ENCODE data around the gene HMCES. TPM values are rescaled to one million over a fixed set of nuclear protein-coding genes. Genes with fewer than 3 reads are reported as not detected.

Gene HMCES
- total and polyA plus RNA-seq, 2 of the 13 experiments (the other 11 are each of a cell fraction or from before 2014, with no cell fraction given), result 16.1 to 37.5 TPM

DNA sequence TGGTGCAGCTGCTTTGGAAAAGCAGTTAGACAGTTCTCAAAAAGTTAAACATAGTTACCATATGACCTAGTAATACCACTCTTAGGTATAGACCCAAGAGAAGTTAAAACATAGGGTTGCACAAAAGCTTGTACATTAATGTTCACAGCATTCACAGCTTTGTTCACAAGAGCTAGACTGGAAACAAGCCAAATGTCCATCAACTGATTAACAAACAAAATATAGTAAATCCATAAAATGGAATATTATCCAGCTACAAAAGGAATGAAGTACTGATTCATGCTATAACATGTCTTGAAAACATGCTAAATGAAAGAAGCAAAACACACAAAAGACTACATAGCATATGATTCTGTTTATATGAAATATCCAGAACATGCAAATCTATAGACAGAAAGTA, 32.0 kb upstream of the HMCES start:
- Histone ChIP-seq H3K9ac (ENCODE audit: insufficient read depth, low read depth, low read length) (no peak overlapping the region), H3K9me3 (ENCODE audit: low read length) (no peaks in the 10 kb centered on the region), H3K79me2 (ENCODE audit: insufficient read depth, low read length) (peaks cover 31% of the 10 kb centered on the region), H3K4me2 (ENCODE audit: low read depth, low read length) (no peak overlapping the region; the same call in 1 of the 2 replicates), H4K20me1 (ENCODE audit: insufficient read depth, low read length) (no peaks in the 10 kb centered on the region), H3K4me3 (replicated peaks in 1 of 3; ENCODE audit: insufficient read depth in 1 of 3, low read depth in 2 of 3, low read length in 3 of 3) (no peak overlapping the region), H3K27me3 (ENCODE audit: control insufficient read depth in 1 of 2, insufficient read depth in 2 of 2, low read length in 2 of 2) (no peaks in the 10 kb centered on the region; a peak in 1 of 5 replicates), H3K36me3 (replicated peaks in 1 of 2; ENCODE audit: control insufficient read depth in 1 of 2, insufficient read depth in 2 of 2, low read length in 2 of 2) (no peaks in the 10 kb centered on the region; a peak in 2 of 5 replicates), H2AFZ (ENCODE audit: low read length) (no peak overlapping the region), H3K4me1 (ENCODE audit: insufficient read depth, low read length) (peaks cover 41% of the 10 kb centered on the region), H3K27ac (ENCODE audit: extremely low read length, insufficient read depth, low read length) (no peak overlapping the region)
- intact Hi-C loops (cut with micrococcal nuclease; ENCODE audit: unreplicated experiment), result loop anchor here (5.0 kb wide), 1 partner anchor 124 kb away; the partner anchor contains the start of gene RAB43
- no peak for ATAC-seq
- DNase-seq (ENCODE audit: low spot score), result no peak
- CTCF ChIA-PET (ENCODE audit: low intra/inter-chr PET ratio, low total read pairs), result interaction anchor here (1.9 to 2.4 kb wide), 3 partner anchors 17 to 276 kb away, joined by 14 to 20 read pairs (median 20); no protein-coding TSS in a partner anchor
- in situ Hi-C loops (cut with HindIII; ENCODE audit: extremely low pct_ligation_motif_present, low pct_unique_long_range_greater_than_20kb), result loop anchor here (10.0 kb wide), 1 partner anchor 62 kb away; the partner anchor contains the start of gene CNBP
- POLR2A ChIA-PET, result interaction anchor here (1.9 to 2.2 kb wide), 2 partner anchors 22 to 85 kb away, joined by 5 to 12 read pairs; no protein-coding TSS in a partner anchor
- no TSS peak for BruUV-seq (replicated peaks)
- FAIRE-seq, result no peak
- TF ChIP-seq ZNF331 (CRISPR knock-in tag; IDR thresholded peaks at IDR 0.05) (no peak), ZNF646 (CRISPR knock-in tag; IDR thresholded peaks at IDR 0.05) (no peak)
